ENCODE data around the gene ARAP2.

ARAP2 gene, protein sequence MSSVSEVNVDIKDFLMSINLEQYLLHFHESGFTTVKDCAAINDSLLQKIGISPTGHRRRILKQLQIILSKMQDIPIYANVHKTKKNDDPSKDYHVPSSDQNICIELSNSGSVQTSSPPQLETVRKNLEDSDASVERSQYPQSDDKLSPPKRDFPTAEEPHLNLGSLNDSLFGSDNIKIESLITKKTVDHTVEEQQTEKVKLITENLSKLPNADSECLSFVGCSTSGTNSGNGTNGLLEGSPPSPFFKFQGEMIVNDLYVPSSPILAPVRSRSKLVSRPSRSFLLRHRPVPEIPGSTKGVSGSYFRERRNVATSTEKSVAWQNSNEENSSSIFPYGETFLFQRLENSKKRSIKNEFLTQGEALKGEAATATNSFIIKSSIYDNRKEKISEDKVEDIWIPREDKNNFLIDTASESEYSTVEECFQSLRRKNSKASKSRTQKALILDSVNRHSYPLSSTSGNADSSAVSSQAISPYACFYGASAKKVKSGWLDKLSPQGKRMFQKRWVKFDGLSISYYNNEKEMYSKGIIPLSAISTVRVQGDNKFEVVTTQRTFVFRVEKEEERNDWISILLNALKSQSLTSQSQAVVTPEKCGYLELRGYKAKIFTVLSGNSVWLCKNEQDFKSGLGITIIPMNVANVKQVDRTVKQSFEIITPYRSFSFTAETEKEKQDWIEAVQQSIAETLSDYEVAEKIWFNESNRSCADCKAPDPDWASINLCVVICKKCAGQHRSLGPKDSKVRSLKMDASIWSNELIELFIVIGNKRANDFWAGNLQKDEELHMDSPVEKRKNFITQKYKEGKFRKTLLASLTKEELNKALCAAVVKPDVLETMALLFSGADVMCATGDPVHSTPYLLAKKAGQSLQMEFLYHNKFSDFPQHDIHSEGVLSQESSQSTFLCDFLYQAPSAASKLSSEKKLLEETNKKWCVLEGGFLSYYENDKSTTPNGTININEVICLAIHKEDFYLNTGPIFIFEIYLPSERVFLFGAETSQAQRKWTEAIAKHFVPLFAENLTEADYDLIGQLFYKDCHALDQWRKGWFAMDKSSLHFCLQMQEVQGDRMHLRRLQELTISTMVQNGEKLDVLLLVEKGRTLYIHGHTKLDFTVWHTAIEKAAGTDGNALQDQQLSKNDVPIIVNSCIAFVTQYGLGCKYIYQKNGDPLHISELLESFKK (N-terminal part only)

DNA sequence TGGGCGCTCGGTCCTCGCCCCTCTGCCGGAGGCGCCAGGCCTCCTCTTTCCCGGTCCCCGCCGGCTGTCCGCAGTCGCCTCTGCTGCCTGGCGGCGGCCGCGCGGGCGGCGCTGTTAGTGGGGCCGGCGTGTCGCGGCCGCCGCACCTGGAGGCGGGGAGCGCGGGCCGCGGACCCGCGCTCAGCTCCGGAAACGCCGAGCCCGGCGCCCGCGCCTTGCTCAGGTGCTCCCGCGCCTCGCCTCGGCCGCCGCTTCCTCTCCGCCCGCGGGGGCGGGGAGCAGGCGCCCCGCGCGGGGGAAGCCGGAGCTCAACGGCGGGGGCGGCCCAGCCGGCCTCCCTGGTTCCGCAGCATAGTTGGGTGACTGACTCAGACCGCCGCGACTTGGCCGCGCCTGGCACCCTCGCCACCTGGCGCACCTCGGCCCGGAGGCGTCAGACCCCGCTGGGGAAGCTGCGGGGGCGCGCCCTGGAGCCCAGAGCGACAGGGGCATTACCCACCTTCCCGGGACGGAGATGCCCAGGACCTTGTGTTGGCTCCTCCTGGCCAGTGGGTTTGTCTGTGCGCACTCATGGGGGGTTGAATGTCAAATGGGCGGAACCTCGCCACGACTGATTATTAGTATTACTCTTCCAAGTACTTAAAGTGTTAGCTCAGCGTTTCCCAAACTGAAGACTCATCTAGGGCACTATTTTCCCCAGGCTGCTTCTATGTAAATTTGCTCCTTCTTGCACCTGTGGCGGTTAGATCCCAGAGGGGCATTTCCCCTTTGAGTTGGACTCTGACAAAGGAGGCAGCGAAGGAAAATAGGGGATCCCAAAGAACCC lies at the start of gene ARAP2:
Gene ARAP2, minus strand, starts transcription at position 258 of the 826 bp plus-strand sequence. CDS start 15,028 bp downstream, outside the sequence.
- DNase-seq: no peak

DNA sequence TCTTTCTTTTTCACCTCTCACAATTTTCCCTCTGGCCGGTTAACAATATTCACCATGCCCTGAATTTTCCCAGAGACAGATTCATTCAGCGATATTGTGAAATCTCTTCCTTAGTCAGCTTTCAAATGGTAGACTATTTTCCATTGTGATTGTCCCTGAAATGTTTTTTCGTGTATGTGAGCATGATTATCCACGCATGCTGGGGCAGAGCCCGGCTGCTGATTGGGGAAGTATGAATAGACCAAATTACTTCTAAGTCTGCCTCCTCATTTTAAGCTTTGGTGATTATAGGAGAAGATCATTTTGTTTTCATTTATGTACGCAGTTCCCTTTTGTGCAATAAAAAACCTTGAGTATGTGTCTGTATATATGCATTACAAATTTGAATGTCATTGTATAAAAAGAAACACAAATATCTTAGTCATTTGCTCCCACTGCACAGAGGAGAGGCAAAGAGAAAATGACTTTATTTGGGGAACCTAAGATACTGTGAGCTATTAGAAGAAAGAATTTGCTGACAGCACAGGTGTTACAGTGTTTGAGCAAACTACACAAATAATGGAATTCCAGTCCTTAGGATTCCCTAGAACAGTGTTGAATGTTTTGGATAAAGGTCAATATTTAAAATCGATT lies 48.4 kb upstream of the ARAP2 start:
- DNase-seq: no peak

DNA sequence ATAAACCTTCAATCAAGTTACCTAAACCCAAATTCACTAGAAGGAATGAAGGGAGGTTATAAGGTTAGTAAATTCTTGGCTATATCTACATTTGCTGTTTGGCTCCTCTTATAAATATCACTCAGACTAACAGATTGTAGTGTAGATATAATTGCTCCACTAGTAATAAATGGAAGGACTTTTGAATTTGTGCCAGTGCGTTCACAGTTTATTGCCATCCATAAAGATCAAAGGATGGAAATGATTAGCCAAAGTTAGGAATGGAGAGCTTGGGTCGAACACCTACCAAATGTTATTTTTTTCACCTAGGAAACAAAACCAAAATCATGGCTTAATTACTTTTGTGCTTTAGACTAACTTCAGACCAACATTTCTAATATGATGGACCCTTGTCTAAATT lies 46.3 kb upstream of the ARAP2 start:
- no peak for DNase-seq

DNA sequence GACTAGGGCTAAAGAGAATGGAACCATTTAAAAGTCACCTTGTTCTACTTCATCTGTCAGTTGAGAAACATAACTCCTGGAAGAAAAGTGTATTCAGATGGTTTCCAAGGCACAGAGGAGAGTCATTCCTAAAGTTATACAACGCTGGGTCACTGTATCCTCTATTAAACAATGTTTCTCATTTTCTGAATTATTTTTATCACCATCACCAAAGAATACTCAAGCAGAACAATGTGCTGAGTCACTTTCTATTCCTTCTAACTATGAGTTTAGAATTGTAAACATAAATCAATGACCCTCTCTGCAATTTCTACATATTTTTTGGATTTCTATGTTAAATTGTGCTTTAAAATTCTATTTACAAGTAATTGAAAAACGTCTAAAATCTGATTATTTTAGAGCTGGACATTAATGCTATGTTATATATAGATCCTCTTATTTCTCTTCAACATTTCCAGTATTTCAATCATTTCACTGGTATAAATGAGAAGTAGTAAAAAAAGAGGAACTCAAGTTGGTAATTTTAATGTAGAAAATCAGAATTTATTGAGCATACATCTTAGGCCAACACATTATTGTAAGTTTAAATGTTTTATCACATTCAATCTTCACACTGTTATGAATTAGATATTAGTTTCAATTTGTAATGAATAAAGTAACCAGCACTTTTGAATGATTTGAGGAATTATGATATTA lies 44.6 kb upstream of the ARAP2 start:
- DNase-seq: no peak

DNA sequence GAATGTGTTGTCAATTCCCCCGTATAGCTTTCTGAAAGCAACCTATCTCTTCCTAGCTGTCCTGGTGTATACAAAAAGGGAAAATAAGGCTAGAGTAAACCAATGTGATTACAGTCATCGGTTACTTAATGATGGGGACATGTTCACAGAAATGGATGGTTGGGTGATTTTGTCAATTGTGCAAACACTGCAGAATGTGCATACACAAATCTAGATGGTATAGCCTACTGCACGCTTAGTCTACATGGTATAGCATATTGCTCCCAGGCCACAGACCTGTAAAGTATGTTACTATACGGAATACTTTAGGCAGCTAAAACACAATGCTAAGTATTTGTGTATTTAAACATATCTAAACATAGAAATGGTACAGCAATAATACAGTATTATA lies 42.2 kb upstream of the ARAP2 start:
- no peak for DNase-seq

DNA sequence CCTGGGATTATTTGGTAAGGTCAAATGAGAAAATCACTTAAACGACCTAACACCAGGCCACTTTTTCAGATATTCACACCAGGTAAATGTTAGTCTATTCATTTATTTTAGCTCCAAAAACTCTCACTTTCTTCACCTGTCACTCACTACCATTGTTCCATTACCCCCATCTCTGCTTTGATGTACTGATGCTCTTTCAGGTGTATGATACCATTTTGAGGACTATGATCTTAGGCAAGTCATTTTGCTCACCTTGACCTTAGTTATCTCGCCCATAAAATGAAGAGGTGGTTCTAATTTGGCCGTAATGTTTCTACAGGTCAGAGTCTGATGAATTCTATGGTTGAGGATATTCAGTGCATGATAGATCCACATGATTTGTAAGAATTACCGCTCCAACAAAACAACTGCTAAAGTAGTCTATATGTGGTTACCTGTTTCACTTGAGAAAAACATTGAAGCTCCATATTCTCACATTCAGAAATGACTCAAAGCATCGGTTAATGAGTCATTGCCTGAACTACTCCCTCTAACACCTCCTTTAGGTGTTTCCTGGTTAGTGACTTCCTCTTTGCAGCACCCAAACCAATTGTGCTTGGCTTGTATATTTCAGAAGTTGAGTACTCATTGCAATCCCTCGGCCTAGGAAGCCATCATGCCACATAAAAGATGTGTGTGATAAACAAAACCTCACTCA lies 41.6 kb upstream of the ARAP2 start:
- DNase-seq: no peak

DNA sequence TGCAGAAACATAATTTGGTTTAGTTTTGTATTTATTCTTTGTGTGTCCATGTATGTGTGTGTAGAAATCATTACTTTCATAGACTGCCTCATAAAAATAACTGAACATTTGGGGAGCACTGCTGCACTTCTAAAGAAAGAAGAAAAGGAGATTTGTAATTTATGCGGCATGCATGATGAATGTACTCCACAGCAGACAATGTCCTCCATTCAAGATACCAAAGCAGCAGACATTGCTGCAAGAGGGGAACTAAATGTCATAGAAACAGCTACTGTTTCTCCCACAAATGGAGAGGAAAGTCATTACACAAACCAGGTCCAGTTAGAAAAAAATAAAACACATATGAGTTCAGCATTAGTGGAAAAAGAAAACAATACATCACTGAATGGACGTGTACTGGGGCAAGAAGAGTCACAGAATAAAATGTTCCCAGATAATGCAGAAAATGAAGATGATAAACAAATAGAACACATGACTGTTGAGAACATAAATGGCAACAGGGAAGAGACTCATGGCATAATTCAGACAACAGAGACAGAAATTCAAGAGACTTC lies 39.7 kb upstream of the ARAP2 start:
- DNase-seq: no peak

DNA sequence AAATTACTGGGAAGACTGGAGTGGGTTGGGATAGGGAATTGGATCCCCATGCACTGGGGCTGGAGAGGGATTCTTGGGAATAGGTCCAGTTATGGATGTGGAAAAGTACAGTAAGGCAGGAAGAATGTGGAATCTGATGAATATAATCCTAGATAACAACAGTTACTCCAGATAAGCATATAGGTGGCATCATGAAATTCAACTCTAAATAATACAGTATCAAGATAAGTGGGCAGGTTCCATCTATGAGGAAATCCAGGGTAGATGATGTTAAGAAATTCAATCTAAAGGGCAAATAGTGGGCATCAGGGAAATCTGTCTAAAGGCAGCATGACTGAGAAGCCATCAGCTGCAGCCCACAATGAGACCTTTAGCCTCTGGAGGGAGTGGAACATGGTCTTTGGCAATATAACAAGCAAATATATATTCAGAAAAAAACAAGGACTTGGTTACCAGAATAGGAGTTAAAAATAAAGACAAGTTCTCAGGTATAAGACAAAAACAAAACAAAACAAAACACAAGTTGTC lies 38.3 kb upstream of the ARAP2 start:
- DNase-seq: no peak

DNA sequence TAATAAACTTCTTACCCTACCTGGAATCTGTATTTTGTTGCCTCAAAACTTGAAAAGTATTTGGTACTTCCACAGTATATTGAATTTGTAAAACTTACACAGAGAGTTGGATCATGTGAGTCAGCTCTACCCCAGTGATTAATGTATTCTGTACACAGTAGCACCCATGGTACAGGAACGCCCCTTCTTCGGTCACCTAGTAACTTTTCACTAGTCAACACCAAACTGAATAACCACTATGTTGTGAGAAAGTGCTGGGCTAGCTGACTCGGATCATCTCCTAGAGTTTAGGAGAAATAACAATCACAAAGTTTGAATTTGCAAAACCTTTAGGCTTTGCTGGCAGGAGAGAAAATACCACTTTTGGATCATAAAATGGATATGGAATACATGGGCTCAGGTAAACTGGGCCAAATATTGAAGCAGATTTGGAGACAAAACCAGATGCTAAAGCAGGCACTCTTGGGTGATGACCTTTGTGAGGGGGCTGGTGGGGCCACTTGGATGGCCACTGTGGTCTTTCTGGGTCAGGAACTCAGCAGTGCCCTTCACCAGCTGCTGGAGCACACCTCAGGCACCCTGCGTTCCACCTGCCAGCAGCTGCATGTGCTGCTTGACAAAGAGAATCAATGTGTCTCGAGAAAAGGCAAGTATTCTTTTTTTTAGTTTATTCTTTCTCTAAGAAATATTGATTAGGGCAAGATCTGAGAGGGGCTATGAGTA lies 37.2 kb upstream of the ARAP2 start, which contains the start of gene DTHD1:
Gene DTHD1, plus strand, starts transcription at position 233 of the 723 bp plus-strand sequence. Its CDS starts 143 bp downstream, at position 376.
- no peak for DNase-seq

DNA sequence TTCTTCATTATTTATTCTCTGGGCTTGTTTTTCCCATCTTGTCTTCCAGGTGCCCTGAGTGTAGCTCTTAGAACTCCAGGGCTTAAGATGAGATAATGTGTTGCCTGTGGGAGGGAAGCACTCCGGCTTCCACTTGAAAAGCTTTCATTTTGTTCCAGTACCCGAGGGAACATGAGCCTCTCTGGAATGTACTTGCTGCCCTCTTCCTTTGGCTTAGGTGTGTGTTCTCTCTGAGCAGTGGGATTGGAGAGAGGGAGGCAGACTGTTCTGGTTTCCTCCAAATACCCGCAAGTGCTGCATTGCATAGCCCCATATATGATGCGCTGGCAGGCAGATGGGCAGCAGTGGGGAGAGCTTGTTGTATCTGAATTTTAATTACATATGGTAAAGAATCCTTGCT lies 36.2 kb upstream of the ARAP2 start:
- no peak for DNase-seq

DNA sequence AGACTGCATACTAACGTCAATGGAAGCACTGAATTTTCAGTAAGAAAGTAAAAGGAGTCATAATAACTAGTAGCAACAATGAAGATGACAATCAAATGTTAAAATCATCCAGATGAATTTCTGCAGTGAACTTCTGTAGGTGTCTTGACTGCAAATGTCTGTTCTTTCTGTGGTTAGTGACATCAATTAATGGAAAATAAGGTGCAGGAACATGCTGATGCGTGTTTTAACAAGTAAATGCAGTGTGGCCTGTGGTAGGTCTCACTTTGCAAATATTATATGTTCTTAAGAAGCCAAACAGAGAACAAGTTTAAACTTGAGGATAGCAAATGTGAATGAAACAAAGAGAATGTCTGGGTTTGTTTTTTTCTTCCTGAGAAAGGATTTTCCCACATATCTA lies 34.5 kb upstream of the ARAP2 start:
- no peak for DNase-seq

DNA sequence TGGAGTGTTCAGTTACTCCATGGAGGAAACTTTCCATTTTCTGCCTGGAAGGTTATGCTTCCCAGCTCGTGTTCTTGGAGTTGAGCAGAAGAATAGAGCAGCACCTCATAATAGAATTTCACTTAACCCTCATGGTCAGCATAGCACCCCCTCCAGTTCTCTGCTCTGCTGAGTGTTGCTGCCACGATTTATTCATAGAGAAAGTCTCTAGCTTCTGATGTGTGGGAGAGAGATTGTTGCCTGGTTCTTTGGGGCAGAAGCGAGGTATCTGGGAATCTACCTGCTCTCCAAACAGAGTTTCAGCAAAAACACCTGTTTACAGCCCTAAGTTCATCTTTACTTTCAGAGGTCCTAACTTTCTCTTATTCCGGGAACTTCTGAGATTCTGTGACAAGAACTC lies 33.2 kb upstream of the ARAP2 start:
- DNase-seq: no peak

DNA sequence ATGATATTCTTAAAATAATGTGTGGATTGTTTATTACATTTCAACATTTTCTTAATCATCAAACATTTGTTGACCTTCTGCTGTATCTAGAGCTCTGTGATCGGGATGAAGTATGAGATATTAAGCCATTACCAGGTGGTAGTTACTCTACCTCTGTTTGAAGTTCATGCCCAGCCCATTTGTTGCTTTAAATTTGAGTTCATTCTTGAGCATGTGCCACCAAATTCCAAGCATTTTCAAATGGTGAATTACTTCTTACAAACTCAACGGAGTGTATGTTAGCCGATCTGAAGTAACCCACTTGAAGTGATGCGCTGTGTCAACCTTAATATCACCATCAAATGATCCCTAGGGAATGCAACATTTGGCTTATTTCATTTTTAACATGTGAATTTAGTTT lies 29.8 kb upstream of the ARAP2 start:
- DNase-seq: no peak

DNA sequence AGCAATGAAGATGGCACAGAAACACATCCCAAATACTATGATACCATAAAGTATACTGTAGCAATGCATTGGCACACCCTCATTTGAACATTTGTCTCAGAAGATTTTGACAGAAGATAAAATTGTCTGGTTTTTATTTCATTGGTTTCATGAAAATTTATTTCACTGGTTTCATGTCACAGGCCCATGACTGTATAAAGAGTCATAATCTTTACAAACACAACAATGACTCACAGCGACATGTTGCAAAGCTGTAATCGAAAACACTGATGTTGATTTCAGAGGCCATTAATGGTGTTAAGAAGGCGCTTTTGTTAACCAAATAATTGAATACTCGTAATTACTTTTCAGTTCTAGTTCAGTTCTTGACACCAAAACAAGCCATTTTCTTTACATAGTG lies 29.0 kb upstream of the ARAP2 start:
- DNase-seq: no peak

DNA sequence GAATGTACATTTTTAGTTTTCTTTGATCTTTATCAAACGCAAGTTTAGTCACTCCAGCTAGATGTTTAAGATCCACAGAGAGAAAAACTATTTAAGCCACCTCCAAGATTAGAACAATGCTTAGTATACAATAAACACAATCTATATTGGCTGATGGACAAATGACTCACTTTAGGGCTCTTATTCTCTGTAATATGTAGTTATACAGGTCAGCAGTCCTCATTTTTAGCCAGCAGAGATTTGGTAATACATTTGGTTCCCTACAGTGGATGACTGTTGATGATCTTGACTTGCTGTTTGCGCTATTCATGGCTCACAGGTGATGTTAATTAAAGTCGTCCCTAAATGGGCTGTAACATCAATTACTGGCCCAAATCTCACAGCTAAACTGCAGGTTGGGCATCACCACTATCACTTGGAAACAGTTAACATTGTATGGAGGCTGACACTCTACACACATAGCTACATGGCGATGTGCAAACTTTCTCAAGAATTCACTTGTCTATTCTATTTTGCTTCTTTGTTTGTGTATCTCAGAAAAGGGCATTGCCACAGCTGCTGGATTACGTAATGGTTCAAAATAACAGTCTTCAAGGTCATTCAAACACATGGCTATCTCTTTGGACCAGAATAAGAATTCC lies 25.3 kb upstream of the ARAP2 start:
- DNase-seq: no peak

DNA sequence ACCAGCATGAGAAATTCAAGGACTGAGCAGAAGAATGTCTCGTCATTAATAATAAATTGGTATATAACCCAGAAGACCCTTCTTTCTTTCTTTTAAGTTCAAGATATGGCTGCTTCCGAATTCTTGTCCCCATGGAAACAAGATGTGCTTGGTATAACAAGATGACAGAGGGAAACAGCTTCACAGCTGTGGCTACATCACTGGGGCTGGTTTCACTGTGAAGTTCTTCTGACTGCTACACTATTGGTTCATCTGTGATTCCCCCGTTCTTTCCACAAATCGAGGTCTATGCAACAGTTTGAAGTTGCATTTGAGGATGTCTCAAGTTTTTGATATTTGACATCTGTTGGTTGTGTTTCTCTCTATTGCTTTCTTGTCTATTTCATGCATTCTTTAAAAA lies 24.8 kb upstream of the ARAP2 start:
- DNase-seq: no peak

DNA sequence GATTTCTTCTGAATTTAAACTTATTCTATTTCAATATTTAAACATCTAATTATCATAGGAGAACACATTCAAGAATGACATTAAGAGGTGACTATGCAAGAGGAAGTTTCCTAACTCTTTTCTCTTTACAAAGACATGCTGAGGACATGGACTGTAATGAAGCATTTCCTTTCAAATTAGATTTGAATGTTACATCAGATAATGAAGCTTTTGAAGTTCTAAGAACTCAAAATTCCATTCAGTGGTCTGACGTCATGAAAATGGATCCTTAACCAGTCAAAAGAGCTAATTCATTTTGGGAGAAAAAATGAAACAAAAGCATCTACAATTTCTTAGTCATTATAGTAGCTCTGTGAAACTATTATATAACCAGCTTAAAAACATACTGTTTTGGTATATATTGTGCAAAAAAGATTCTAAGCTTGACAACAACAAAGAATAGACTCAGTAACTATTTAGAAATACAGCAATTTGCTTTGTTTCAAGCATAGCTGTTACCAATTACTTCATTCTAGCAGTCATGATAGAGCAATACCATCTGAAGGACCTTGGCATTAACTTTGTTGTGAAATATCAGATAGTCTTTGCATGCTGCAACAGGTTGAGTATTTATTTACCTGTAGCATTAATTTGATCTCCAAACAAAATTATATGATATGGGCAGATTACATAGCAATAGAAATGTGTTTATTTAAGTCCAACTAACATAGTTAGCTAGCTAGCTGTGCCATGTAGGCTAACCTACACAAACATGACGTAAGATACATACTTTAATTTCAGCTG lies 23.4 kb upstream of the ARAP2 start:
- DNase-seq: no peak

Measured in fibroblast of upper back skin (primary cell).